ENCODE data around the gene FYN.
"Not testable (repeated sequence)": the region's sequence is repeated elsewhere in the genome, so short reads cannot be mapped to it uniquely, and the experiment has no call there.

Gene FYN

GRCh38 chr6:111873178-111874024 lies at the start of gene FYN:
Gene FYN, minus strand, starts transcription at chr6:111873452. Its CDS starts 153,401 bp downstream, at chr6:111720051.
- DNase-seq (ENCODE audit: low read depth), result peak; percentile 100

- no peak for DNase-seq (ENCODE audit: low read depth)
Measured at GRCh38 chr6:111922454-111923297, 49.4 kb upstream of the FYN start.

DNA sequence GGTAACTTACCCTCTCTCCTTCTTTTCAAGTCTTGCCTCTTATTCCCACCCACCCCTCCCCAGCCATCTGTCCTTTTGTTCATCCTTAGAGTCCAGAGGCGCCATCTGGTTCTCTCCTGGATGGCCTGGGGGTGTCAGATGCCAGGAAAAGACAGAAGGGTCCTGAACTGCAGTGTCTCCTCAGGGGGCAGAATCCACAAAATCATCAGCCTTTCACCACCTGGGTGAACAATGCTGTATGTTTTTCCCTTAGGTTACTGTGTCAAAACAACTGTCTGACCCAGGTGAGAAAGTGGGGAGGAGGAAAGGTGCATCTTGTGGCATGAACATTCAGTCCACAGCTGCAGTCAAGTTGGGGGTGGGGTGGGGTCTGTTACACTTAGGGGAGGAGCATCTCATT lies 47.9 kb upstream of the FYN start:
- DNase-seq (ENCODE audit: low read depth), result no peak

GRCh38 chr6:111920578-111920977 lies 47.3 kb upstream of the FYN start:
- DNase-seq (ENCODE audit: low read depth), result no peak

- DNase-seq (ENCODE audit: low read depth), result no peak
Measured at GRCh38 chr6:111918825-111919224, 45.6 kb upstream of the FYN start.

DNA sequence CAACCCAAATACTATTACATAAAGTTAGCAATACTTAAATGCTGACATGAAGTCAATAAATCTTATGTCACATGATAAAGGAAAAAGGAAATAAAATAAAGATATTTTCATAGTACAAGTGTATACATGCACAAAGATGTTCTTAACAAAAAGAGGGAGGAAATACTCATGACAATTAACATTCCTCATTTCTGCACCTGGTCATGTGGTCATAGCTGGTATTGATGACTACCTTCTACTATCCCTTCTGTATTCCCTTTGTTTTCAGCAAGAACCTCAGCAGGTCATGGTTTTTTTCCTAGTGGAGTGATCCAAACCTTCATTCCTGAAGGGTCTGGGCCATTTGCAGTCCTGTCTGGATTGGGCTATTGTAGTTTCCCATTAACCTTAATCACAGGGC lies 43.5 kb upstream of the FYN start:
- DNase-seq (ENCODE audit: low read depth), result no peak

DNA sequence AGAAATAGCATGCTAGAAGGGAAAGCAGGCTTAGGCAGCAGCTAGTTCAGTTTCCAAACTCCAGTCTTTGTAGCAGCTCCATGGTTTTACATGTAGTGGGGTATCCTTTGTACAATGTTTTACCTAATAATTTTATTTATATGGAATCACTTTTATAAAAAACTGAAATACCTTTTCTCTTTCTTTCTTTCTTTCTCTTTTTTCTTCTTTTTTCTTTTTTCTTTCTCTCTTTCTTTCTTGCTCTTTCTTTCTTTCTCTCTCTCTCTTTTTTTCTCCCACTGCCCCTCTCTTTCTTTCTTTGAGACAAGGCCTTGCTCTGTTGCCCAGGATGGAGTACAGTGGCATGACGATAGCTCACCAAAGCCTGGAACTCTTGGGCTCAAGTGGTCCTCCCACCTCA lies 41.4 kb upstream of the FYN start:
- no peak for DNase-seq (ENCODE audit: low read depth)

GRCh38 chr6:111912904-111913303 lies 39.7 kb upstream of the FYN start:
- no peak for DNase-seq (ENCODE audit: low read depth)

- DNase-seq (ENCODE audit: low read depth), result no peak
Measured at GRCh38 chr6:111911428-111911827, 38.2 kb upstream of the FYN start.

- DNase-seq (ENCODE audit: low read depth), result no peak
Measured at GRCh38 chr6:111909238-111909637, 36.0 kb upstream of the FYN start.

DNA sequence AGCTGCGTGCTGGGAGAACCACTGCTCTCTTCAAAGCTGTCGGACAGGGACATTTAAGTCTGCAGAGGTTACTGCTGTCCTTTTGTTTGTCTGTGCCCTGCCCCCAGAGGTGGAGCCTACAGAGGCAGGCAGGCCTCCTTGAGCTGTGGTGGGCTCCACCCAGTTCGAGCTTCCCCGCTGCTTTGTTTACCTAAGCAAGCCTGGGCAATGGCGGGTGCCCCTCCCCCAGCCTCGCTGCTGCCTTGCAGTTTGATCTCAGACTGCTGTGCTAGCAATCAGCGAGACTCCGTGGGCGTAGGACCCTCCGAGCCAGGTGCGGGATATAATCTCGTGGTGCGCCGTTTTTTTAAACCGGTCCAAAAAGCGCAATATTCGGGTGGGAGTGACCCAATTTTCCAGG lies 35.1 kb upstream of the FYN start:
- DNase-seq (ENCODE audit: low read depth), result not testable (repeated sequence)

- no peak for DNase-seq (ENCODE audit: low read depth)
Measured at GRCh38 chr6:111900735-111901134, 27.5 kb upstream of the FYN start.

GRCh38 chr6:111899531-111899930 lies 26.3 kb upstream of the FYN start:
- no peak for DNase-seq (ENCODE audit: low read depth)

DNA sequence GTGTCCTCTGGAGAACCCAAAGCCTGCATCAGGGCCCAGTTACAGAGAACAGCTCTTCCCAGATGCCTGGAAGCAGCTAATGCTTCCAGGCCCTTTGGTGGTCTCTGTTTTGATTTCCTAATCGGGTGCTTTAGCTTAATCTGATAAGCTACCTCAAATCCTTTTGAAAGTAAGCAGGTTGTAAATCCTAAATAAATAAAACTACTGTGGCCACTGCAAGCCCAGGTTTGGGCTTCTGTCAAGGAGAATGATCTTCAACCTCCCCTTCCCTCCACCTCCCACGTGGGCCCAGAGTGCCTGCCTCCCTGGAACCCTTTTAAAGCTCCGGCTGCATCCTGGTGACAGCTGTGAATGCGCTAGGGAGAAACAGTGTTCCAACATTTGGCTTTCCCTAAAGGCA lies 25.2 kb upstream of the FYN start:
- DNase-seq (ENCODE audit: low read depth), result no peak

GRCh38 chr6:111894951-111895350 lies 21.7 kb upstream of the FYN start:
- DNase-seq (ENCODE audit: low read depth), result no peak

DNA sequence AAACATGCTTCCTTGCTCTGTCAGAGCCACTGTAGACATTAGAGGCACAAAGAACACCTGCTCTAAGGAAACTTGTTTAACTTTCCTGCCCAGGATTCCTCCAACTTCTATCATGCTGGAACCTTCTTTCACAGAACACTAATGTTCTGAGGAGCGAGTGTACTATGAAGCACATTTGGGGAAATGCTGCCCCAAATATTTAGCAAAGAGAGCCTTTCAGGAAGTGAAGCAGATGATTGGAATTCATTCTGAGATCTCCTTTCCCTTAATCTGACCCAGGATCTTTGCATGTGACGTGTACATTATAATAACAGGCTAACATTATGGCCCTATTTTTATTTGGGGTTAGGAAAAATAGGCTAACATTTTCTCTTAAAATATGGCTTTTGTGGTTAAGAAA lies 21.0 kb upstream of the FYN start:
- no peak for DNase-seq (ENCODE audit: low read depth)

GRCh38 chr6:111892431-111892830 lies 19.2 kb upstream of the FYN start:
- DNase-seq (ENCODE audit: low read depth), result no peak

DNA sequence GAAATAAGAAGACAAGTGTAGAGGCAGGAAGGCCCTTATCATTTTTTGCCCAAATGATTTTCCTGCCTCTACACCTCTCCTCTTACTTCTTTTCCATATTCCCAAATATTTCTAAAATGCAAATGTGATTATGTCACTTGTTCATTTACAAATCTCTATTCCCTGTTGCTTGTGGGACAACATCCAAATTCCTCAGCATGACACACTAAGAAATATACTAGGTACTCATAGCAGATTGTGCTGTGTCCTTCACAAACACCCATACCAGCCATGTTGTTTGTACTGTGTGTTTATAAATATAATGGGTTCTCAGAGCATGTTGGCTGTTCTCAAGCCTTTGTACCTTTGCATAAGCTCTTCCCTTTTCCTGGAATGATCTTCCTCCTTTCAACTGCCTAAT lies 17.7 kb upstream of the FYN start:
- no peak for DNase-seq (ENCODE audit: low read depth)

- DNase-seq (ENCODE audit: low read depth), result no peak
Measured at GRCh38 chr6:111888928-111889695, 15.9 kb upstream of the FYN start.

- DNase-seq (ENCODE audit: low read depth), result not testable (repeated sequence)
Measured at GRCh38 chr6:111886793-111887192, 13.5 kb upstream of the FYN start.

DNA sequence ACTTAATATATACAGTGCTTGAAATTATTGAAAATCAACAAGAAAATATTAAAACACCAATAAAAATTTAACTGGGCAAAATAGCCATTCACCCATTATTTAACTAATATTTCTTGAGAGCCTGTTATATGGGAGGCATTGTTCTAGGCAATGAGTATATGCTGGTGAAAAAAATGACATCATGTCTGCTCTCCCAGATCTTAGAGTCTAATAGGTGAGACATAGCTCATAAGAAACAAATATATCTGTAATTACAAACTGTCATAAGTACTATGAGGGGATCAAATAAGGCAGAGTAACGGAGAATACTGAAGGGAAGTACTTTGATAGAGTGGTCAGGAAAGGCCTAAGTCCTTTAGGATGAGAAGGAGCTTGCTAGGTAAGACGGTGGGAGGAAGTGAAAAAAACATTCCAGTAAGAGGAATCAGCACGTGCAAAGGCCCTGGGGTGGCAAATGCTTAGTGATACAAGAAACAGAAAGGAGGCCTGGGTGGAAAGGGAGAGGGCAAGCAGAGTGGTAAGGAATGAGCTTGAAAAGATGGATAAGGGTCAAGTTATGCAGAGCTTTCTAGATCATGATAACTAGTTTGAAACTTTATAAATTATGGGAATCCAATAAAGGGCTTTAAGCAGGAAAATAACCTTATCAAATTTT lies 12.2 kb upstream of the FYN start:
- DNase-seq (ENCODE audit: low read depth), result no peak

- no peak for DNase-seq (ENCODE audit: low read depth)
Measured at GRCh38 chr6:111884068-111884467, 10.8 kb upstream of the FYN start.
